Measurements from ENCODE around the gene EPYC.
A peak's percentile ranks its signal among the peaks of the same experiment; 100 is the strongest.

Gene EPYC

GRCh38 chr12:91004872-91005271, at the start of gene EPYC:
EPYC (minus strand) TSS chr12:91004972; CDS start chr12:91002565, 2,407 bp downstream.
- no peak for DNase-seq (ENCODE audit: low spot score)

- no peak for DNase-seq (ENCODE audit: low spot score)
Observed at GRCh38 chr12:91053951-91054715, 49.4 kb upstream of the EPYC start.

GRCh38 chr12:91052026-91052425, 47.3 kb upstream of the EPYC start:
- DNase-seq (ENCODE audit: low spot score), result no peak

GRCh38 chr12:91044586-91044985, 39.8 kb upstream of the EPYC start:
- no peak for DNase-seq (ENCODE audit: low spot score)

- no peak for DNase-seq (ENCODE audit: low spot score)
Observed at GRCh38 chr12:91043408-91043807, 38.6 kb upstream of the EPYC start.

- no peak for DNase-seq (ENCODE audit: low spot score)
Observed at GRCh38 chr12:91040096-91040755, 35.5 kb upstream of the EPYC start.

GRCh38 chr12:91037276-91037675, 32.5 kb upstream of the EPYC start:
- no peak for DNase-seq (ENCODE audit: low spot score)

GRCh38 chr12:91033251-91033650, 28.5 kb upstream of the EPYC start:
- no peak for DNase-seq (ENCODE audit: low spot score)

GRCh38 chr12:91023326-91024004, 18.7 kb upstream of the EPYC start:
- no peak for DNase-seq (ENCODE audit: low spot score)

- DNase-seq (ENCODE audit: low spot score), result no peak
Observed at GRCh38 chr12:91021076-91021475, 16.3 kb upstream of the EPYC start.

- DNase-seq (ENCODE audit: low spot score), result no peak
Observed at GRCh38 chr12:91019455-91019854, 14.7 kb upstream of the EPYC start.

- DNase-seq (ENCODE audit: low spot score), result no peak
Observed at GRCh38 chr12:91017511-91018263, 12.9 kb upstream of the EPYC start.

- no peak for DNase-seq (ENCODE audit: low spot score)
Observed at GRCh38 chr12:91017043-91017442, 12.3 kb upstream of the EPYC start.

- DNase-seq (ENCODE audit: low spot score), result no peak
Observed at GRCh38 chr12:91009319-91009950, 4.7 kb upstream of the EPYC start.

GRCh38 chr12:91007531-91008290, 2.9 kb upstream of the EPYC start:
- peak; percentile 34 for DNase-seq (ENCODE audit: low spot score)

- no peak for DNase-seq (ENCODE audit: low spot score)
Observed at GRCh38 chr12:91003737-91004136, 1.0 kb downstream of the EPYC start.

GRCh38 chr12:91001306-91001705, 3.5 kb downstream of the EPYC start:
- no peak for DNase-seq (ENCODE audit: low spot score)

GRCh38 chr12:90999966-91000365, 4.8 kb downstream of the EPYC start:
- DNase-seq (ENCODE audit: low spot score), result no peak

- DNase-seq (ENCODE audit: low spot score), result no peak
Observed at GRCh38 chr12:90999527-90999926, 5.2 kb downstream of the EPYC start.

GRCh38 chr12:90995010-90995409, 9.8 kb downstream of the EPYC start:
- no peak for DNase-seq (ENCODE audit: low spot score)

GRCh38 chr12:90991952-90992465, 12.8 kb downstream of the EPYC start:
- DNase-seq (ENCODE audit: low spot score), result no peak

All from activated CD4-positive, alpha-beta T cell treated with anti-CD3 and anti-CD28 coated beads, Interleukin-2, Interleukin-4, amounts not matched to agents 100 ng/mL and 50 ng/mL, durations not matched to agents 16 hours and 8 hours (primary cell).